Measurements from ENCODE around the gene HIRA.

DNA sequence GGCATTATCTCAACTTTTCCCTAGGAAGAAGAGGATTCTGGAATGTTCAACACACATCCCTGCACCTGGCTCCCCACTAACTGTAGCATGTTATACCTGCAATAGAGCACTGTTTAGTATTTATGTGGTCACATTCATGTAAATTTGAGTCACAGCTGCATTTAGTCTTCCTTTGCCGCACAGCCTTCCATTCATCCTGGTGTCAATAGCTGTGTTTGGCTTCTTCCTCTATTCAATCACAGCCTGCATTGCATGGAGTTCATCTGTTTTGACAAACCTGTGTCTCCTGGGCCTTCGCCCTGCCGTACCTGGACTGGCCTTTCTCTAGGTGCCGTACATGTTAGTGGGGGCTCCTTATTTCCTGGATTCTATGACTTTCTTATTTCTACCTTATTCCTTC is 20.0 kb upstream of the HIRA start:
- TF ChIP-seq, protein P1, sequence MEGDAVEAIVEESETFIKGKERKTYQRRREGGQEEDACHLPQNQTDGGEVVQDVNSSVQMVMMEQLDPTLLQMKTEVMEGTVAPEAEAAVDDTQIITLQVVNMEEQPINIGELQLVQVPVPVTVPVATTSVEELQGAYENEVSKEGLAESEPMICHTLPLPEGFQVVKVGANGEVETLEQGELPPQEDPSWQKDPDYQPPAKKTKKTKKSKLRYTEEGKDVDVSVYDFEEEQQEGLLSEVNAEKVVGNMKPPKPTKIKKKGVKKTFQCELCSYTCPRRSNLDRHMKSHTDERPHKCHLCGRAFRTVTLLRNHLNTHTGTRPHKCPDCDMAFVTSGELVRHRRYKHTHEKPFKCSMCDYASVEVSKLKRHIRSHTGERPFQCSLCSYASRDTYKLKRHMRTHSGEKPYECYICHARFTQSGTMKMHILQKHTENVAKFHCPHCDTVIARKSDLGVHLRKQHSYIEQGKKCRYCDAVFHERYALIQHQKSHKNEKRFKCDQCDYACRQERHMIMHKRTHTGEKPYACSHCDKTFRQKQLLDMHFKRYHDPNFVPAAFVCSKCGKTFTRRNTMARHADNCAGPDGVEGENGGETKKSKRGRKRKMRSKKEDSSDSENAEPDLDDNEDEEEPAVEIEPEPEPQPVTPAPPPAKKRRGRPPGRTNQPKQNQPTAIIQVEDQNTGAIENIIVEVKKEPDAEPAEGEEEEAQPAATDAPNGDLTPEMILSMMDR (IDR thresholded peaks at IDR 0.05) = no peak
- no peak for TF ChIP-seq POLR2A (IDR thresholded peaks at IDR 0.05)
